GM19043 (cell line): Measurements from ENCODE around the gene ZNF526.

ENCODE experiments used
- ATAC-seq: cut with Tn5 transposase; IDR thresholded peaks from one replicate; pipeline ENCODE4 v1.9.1; 2021; ENCODE audit warnings: low read depth; ENCODE audit not compliant: unreplicated experiment

The ZNF526 gene

DNA sequence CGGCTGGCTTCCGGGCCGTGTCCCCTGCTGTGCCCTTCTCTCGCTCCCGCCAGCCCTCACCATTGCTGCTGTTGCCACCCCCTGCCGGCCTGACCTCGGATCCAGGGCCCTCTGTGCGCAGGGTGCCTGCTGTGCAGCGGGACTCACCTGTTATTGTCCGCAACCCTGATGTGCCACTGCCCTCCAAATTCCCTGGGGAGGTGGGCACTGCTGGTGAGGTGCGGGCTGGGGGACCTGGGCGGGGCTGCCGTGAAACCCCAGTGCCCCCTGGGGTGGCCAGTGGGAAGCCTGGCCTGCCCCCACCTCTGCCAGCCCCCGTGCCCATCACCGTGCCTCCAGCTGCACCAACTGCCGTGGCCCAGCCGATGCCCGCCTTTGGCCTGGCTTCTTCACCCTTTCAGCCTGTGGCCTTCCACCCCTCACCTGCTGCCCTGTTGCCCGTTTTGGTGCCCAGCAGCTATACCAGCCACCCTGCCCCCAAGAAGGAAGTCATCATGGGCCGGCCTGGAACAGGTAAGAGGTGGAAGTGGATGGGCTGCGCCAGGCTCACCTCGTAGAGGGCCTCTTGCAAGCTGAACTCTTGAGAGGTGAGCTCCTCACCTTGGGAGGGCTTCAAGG lies 54.1 kb downstream of the ZNF526 start:
- ATAC-seq = no peak

DNA sequence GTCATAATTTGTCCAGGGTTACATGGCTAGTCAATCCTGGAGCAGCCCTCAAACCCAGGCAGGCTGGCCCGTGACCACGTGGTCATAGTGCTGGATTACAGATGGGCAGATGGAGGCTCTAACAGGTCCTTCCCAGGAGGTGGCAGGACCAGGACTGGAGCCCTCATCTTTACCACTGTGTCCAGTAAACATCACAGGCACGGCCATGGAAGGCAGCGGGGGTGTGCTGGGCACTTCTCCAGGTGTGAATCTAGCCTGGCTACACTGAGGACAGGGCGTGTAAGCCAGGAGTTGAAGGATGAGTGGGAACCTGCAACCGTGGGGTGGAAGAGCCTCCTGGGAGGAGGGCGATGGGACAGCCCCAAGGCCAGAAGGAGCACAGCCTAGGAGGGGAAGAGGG lies 55.0 kb downstream of the ZNF526 start:
- ATAC-seq = no peak

DNA sequence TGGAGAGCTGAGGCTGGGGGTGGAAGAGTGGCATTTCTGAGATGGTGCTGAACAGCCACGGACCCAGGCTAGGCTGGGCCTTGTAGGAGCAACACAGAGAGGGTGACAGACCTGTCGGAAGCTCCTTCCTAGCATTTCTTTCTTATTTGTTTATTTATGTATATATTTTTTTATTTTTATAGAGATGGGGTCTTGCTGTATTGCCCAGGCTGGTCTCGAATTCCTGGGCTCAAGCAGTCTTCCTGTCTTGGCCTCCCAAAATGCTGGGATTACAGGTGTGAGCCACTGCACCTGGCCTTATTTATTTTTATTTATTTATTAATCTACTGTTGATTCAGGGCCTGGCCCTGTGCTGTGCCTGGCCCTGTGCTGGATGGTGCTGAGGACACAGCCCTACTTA lies 55.4 kb downstream of the ZNF526 start:
- no peak for ATAC-seq

DNA sequence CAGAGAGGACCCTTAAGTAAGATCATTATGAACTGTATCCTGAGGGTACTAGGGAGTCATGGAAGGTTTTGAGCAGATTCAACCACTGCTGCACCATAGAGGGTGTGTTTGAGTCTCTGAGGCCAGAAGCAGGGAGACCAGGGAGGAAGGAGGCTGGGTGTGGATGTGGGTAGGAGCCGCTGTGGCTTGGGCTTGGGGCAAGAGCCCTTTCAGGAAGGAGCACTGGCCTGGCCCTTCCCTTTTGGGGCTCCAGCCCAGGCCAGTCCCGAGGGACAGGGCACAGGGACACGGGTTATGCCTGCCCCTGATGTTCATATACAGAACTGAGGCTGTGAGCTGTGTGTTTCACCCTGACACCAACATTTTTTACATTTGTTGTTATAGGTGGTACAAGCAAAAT lies 56.2 kb downstream of the ZNF526 start:
- ATAC-seq = no peak

DNA sequence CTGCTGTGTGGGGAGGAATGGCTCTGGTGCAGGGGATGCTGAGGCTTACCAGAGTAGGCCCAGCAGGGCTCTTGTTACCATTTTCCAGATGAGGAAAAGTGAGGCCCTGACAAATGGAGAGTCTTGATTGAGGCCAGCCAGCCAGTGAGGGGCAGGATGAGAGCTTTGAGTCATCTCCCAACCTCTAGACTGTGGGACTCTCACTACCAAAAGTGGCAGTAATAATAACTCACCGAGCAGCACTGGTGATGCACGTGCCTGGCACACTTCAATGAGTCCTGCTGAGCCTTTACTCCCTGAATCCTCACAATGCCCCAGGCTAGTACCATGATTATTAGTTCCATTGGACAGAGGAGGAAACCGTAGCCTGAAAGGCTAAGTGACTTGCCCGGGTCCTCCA lies 56.7 kb downstream of the ZNF526 start:
- no peak for ATAC-seq
